ENCODE results near the gene ZFP36.

The ZFP36 gene

GRCh38 chr19:39423258-39424086 lies 16.8 kb downstream of the ZFP36 start:
- no peak for DNase-seq

- no peak for DNase-seq
Observed at GRCh38 chr19:39424934-39425333, 18.3 kb downstream of the ZFP36 start.

GRCh38 chr19:39425744-39426143 lies 19.1 kb downstream of the ZFP36 start:
- no peak for DNase-seq

GRCh38 chr19:39426170-39426569 lies 19.5 kb downstream of the ZFP36 start:
- DNase-seq = no peak

GRCh38 chr19:39427707-39428106 lies 21.1 kb downstream of the ZFP36 start:
- no peak for DNase-seq

- DNase-seq = no peak
Observed at GRCh38 chr19:39428283-39429112, 21.9 kb downstream of the ZFP36 start.

- DNase-seq = peak; percentile 79
Observed at GRCh38 chr19:39430675-39431593, 24.3 kb downstream of the ZFP36 start.

GRCh38 chr19:39432677-39433025 lies 26.0 kb downstream of the ZFP36 start:
- DNase-seq = no peak

GRCh38 chr19:39433480-39434079 lies 26.9 kb downstream of the ZFP36 start:
- DNase-seq = no peak

- DNase-seq = no peak
Observed at GRCh38 chr19:39434123-39435076, 27.8 kb downstream of the ZFP36 start.

GRCh38 chr19:39435499-39436349 lies 29.1 kb downstream of the ZFP36 start, which contains the start of gene RPS16:
Gene RPS16 (minus strand): TSS chr19:39435949. CDS start chr19:39435895, 54 bp downstream.
- DNase-seq = peak; percentile 99

GRCh38 chr19:39436350-39436716 lies 29.7 kb downstream of the ZFP36 start:
- DNase-seq = no peak

GRCh38 chr19:39438270-39438934 lies 31.8 kb downstream of the ZFP36 start:
- no peak for DNase-seq

GRCh38 chr19:39444598-39445195 lies 38.0 kb downstream of the ZFP36 start:
- DNase-seq = no peak

- DNase-seq = peak; percentile 99
Observed at GRCh38 chr19:39445196-39446111, 38.8 kb downstream of the ZFP36 start, which contains the start of gene SUPT5H. Gene SUPT5H (plus strand): TSS chr19:39445582. CDS start chr19:39445891, 309 bp downstream.

- DNase-seq = no peak
Observed at GRCh38 chr19:39446365-39447084, 39.9 kb downstream of the ZFP36 start.

- DNase-seq = no peak
Observed at GRCh38 chr19:39448271-39448670, 41.6 kb downstream of the ZFP36 start.

Measured in CD4-positive, alpha-beta T cell treated with Interleukin-4 for 4 hours (primary cell).